ENCODE data around the gene PARP2.

- TF ChIP-seq, protein P1, sequence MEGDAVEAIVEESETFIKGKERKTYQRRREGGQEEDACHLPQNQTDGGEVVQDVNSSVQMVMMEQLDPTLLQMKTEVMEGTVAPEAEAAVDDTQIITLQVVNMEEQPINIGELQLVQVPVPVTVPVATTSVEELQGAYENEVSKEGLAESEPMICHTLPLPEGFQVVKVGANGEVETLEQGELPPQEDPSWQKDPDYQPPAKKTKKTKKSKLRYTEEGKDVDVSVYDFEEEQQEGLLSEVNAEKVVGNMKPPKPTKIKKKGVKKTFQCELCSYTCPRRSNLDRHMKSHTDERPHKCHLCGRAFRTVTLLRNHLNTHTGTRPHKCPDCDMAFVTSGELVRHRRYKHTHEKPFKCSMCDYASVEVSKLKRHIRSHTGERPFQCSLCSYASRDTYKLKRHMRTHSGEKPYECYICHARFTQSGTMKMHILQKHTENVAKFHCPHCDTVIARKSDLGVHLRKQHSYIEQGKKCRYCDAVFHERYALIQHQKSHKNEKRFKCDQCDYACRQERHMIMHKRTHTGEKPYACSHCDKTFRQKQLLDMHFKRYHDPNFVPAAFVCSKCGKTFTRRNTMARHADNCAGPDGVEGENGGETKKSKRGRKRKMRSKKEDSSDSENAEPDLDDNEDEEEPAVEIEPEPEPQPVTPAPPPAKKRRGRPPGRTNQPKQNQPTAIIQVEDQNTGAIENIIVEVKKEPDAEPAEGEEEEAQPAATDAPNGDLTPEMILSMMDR (IDR thresholded peaks at IDR 0.05): no peak
- no peak for TF ChIP-seq ZFX (IDR thresholded peaks at IDR 0.05; ENCODE audit: borderline replicate concordance)
Observed at GRCh38 chr14:20384886-20385285, 41.5 kb downstream of the PARP2 start.
